Renal cortical epithelial cell (primary cell): ENCODE results near the gene KDM5A. TPM values are rescaled to one million over a fixed set of nuclear protein-coding genes. Genes with fewer than 3 reads are reported as not detected.

ENCODE experiments used
- DNase-seq: peaks from one replicate; pipeline ENCODE4 v3.0.0-alpha.2; 2011; ENCODE audit warnings: low read depth
- total RNA-seq: library from RNA; depleted of rRNA; stranded (reverse); fragments of >200 nt; gene quantifications from 2 replicates; pipeline ENCODE4 v1.2.3, GENCODE V29; 2014

KDM5A gene
- total RNA-seq, 1 donor from 2014 or later, result 89.8 TPM

- no peak for DNase-seq
Measured at GRCh38 chr12:272942-273341, 116.2 kb downstream of the KDM5A start.

- DNase-seq, result no peak
Measured at GRCh38 chr12:271161-271560, 118.0 kb downstream of the KDM5A start.

- DNase-seq, result no peak
Measured at GRCh38 chr12:269191-269590, 119.9 kb downstream of the KDM5A start.

- no peak for DNase-seq
Measured at GRCh38 chr12:268483-268840, 120.7 kb downstream of the KDM5A start.

GRCh38 chr12:267581-268482 is 121.3 kb downstream of the KDM5A start:
- no peak for DNase-seq

GRCh38 chr12:265096-265495 is 124.0 kb downstream of the KDM5A start:
- DNase-seq, result no peak

- no peak for DNase-seq
Measured at GRCh38 chr12:264269-264668, 124.9 kb downstream of the KDM5A start.

GRCh38 chr12:263574-263973 is 125.5 kb downstream of the KDM5A start:
- peak; percentile 74 for DNase-seq

GRCh38 chr12:262817-263216 is 126.3 kb downstream of the KDM5A start, which contains the start of gene SLC6A13:
Gene SLC6A13, minus strand, starts transcription at chr12:262836. Its CDS starts 2,784 bp downstream, at chr12:260052.
- DNase-seq, result peak; percentile 75

- peak; percentile 46 for DNase-seq
Measured at GRCh38 chr12:262113-262512, 127.0 kb downstream of the KDM5A start.

GRCh38 chr12:257521-258321 is 131.4 kb downstream of the KDM5A start:
- DNase-seq, result peak; percentile 49

- DNase-seq, result no peak
Measured at GRCh38 chr12:256958-257357, 132.2 kb downstream of the KDM5A start.

- DNase-seq, result no peak
Measured at GRCh38 chr12:256225-256624, 132.9 kb downstream of the KDM5A start.

GRCh38 chr12:254912-255311 is 134.2 kb downstream of the KDM5A start:
- no peak for DNase-seq

GRCh38 chr12:254039-254438 is 135.1 kb downstream of the KDM5A start:
- no peak for DNase-seq

GRCh38 chr12:253116-253831 is 135.8 kb downstream of the KDM5A start:
- peak; percentile 84 for DNase-seq

- peak; percentile 72 for DNase-seq
Measured at GRCh38 chr12:252636-253035, 136.5 kb downstream of the KDM5A start.

- no peak for DNase-seq
Measured at GRCh38 chr12:247271-247670, 141.8 kb downstream of the KDM5A start.

- DNase-seq, result no peak
Measured at GRCh38 chr12:243381-243780, 145.7 kb downstream of the KDM5A start.

GRCh38 chr12:242496-242895 is 146.6 kb downstream of the KDM5A start:
- no peak for DNase-seq

GRCh38 chr12:241266-241665 is 147.9 kb downstream of the KDM5A start:
- no peak for DNase-seq

- DNase-seq, result no peak
Measured at GRCh38 chr12:240566-240965, 148.6 kb downstream of the KDM5A start.
